GM21786 (cell line): ENCODE measurements around the gene SLC51A.
"Not testable (repeated sequence)": the region's sequence is repeated elsewhere in the genome, so short reads cannot be mapped to it uniquely, and the experiment has no call there.

Experiments
- ATAC-seq: cut with Tn5 transposase; IDR thresholded peaks from one replicate; pipeline ENCODE4 v1.9.1; 2021; ENCODE audit not compliant: unreplicated experiment

The SLC51A gene

GRCh38 chr3:196216089-196216564, at the start of gene SLC51A:
TSS of gene SLC51A (plus strand) at chr3:196216534. CDS start at chr3:196216713, 179 bp downstream.
- no peak for ATAC-seq

DNA sequence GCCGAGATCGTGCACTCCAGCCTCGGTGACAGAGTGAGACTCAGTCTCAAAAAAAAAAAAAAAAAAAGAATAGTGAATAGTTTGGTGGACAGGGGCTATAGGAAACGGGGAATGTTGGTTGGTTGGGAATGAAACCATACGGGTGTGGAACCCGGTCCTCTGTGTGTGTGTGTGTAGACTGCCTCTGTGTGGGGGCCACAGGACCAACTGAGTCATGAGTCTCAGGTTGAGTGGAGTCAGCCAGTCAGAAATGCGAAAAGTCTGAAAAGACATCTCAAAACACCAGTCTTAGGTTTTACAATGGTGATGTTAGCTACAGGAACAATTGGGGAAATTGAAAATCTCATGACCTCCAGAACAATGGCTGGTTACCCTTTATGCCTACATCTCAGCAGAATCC, 49.6 kb upstream of the SLC51A start:
- no peak for ATAC-seq

DNA sequence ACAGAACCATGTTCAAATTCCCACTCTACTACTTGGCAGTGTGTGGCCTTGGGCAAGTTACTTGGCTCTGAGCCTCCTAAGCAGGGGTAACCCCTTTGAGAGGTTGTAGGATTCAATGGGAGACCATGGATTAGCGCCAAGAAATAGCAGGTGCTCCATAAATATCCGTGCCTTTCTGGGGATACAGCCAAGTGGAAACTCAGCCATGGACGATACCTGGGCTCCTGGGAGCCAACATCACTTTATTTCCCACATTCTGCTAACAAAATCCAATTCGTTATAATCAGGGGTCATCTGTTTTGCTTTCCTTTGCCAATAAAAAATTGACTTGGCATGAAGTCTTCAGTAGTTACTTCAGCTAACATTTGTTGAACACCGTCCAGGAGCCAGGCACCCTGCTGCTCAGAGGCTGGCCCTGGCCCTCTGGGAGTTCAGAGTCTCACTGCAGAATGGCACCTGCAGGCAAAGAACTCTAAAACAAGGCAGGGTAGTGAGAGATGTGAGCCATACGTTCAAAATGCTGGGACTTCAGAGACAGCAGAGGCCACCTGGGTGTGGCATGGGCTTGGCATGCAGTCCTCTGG, 47.4 kb upstream of the SLC51A start:
- no peak for ATAC-seq

DNA sequence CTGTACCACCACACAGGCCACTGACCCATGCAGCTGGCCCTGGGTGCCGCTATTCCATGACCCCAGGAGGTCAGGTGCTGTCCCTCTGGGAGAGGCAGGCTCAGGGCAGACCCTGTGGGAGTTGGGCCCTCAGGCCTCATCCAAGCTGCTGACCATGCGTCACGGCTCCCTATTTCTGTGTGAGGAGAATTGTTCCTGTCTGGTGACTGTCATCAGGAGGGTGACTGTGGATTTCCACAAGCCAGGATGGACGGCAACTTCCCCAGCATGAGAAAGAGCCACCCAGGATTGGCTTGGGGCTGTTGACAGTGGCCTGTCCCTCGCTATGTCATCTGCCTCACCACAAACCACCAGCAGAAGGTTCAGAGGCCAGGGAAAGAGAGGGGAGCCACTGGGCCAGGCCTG, 46.5 kb upstream of the SLC51A start:
- ATAC-seq: no peak

- ATAC-seq: not testable (repeated sequence)
These were observed 46.0 kb upstream of the SLC51A start for GRCh38 chr3:196170296-196170695.

DNA sequence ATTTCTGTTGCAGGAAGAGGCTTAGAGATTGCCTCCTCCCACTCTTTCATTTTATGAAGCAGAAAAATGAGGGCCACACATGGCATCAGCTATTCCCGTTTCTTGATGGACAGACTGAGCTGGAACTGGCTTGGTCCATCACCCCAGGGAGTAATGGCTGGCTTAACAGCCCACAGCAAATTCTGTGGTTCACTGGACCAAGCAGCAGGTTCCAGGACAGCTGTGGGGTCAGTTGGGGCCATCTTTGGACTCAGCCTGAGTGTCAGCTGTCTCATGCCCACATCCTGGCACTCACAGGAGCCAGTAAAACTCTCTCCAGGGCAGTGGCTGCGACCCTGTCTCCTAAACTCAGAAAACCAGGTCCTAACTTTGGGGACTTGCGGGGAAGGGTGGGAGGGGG, 41.7 kb upstream of the SLC51A start:
- ATAC-seq: no peak

- ATAC-seq: no peak
These were observed 41.2 kb upstream of the SLC51A start for GRCh38 chr3:196175116-196175625.

- no peak for ATAC-seq
These were observed 40.6 kb upstream of the SLC51A start for GRCh38 chr3:196175722-196176121.

DNA sequence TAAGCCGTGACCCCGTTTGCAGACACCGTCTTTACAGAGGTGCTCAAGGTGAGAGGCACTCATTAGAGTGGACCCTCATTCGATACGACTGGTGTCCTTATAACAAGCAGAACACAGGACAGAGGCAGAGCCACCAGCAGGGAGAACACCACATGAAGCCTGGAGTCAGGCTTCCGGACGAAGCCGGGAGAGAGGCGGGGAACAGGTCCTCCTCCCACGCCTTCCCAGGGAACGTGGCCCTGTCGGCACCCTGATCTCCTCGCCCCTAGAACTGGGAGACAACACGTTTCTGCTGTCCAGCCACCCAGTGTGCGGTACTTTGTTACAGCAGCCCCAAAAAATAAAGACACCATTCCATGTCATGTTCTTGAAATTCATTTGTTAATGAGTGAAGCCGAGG, 38.8 kb upstream of the SLC51A start:
- no peak for ATAC-seq

DNA sequence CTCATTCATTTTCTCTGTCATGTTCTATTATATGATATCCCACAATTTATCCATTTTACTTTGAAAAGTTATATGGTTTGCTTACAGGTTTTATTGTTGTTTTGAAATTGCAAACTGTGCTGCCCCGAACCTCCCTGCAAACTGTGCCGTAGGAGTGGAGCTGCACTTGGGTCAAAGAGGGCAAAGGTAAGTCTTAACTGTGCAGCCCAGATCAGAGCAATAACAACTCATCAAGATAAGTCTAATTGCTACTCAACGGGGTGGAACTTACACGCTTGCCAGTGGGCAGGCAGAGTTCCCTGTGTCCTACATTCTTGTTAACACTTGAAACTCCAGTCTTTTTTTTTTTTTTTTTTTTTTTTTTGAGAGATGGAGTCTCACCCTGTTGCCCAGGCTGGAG, 38.4 kb upstream of the SLC51A start:
- no peak for ATAC-seq

GRCh38 chr3:196178993-196179379, 37.3 kb upstream of the SLC51A start:
- ATAC-seq: no peak

DNA sequence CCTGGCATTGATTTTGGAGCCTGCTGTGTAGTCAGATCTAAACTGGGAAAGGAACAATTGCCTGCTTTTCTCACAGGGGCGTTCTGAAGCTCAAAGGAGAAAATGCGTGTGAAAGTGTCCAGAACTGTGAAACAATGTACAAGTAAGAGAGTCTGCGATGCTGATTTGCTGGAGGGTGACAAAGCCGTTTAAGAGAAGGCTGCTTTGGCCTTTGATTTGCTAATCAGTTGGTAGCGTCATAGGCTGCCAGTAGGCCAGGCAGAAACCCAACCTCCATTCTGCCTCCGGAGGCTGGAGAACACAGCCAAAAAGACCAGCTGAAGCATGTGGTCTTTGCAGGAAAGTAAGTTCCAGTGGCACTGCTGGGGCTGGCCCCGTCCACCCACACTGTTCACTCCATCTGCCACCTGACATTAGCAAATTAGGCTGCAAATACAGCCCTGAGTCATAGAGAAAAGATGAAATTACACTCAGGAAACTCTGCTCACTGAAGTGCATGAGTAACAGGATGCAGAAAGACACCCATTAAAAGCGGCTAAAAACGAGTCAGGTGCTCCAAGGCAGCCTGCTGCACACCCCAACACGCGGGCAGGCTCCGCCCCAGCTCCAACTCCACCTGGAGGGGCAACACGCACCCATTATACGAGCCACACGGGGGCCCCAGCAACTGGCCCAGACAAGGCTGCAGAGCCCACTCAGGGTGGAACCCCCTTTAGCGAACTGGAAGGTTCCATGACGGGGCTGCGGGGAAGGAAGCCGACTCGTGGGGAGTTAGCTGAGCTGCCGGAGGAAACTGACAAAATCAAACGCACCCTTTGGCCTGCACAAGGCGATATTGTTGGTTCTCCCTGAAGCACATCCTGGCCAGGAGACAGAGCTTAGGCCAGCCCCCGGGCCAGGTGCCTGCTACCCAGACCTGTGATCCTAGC, 36.7 kb upstream of the SLC51A start:
- peak; percentile 60 for ATAC-seq

DNA sequence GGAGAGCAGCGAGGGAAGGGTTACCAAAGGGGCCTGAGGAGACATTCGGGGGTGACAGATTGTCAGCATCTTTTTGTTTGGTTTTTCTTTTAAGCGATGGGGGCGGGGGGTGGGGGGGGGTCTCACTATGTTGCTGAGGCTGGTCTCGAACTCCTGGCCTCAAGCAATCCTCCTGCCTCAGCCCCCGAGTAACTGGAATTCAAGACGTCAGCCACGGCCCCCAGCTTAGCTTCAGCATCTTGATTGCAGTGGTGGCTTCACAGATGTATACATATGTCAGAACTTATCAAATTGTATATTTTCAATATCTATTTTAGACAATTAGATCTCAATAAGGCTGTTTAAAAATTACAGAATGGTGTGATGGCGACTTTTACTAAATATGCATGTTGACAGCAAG, 36.0 kb upstream of the SLC51A start:
- ATAC-seq: no peak

GRCh38 chr3:196181127-196181546, 35.2 kb upstream of the SLC51A start:
- ATAC-seq: no peak

GRCh38 chr3:196184169-196184432, 32.2 kb upstream of the SLC51A start:
- not testable (repeated sequence) for ATAC-seq

DNA sequence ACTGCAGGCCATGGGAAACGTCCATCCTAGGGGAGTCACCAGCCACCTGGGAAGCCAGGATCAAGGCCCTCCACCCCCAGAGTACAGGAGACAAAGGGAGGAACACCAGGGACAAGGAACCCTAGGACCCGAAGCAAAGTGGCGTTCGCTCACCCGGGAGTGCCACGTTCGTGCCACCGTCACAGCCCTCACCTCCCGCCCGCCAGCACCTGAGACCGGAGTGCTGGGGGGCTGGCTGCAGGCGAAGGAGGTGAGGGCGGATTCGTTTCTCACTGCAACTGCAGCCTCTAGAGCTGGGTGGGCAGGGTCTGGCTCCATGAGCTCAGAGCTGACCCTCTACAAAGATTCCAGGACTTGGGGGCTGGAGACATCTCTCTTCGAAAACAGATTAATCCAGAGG, 31.5 kb upstream of the SLC51A start:
- ATAC-seq: no peak

- peak; percentile 51 for ATAC-seq
These were observed 29.4 kb upstream of the SLC51A start for GRCh38 chr3:196186651-196187573.

DNA sequence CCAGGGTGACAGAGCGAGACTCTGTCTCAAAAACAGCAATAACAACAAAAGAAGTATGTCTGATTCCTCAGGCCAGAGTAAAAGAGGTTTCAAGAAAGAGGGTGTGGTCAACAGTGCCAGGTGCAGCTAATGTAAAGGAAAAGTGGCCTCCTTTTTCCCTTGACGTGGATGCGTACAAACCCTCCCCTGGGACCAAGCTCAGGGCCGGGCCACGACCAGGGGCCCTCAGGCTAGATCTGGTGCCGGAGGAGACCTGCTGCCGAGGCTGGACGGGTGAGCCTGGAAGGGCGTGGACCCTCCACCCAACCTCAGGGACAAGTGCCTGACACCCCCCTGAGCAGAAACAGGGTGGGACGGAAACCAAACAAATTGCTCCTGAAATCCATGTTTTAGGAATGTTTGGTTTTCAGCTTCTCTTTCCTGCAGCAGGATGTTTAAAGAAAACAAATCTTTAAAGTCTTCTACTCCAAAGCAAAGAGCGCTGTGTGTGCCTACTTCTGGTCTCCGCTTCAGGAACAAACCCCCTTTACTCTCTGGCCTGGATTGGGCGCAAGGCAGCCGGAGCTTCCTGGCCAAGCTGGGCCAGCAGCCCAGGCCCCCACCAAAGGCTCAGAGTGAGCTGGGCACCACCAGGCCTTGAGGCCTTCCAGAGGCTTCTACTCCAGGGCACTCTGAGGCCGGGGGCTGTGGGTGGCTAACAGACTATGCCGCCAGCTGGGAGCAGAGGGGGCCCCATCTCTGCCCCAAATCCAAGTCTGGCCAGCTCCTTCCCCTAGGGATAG, 26.6 kb upstream of the SLC51A start:
- no peak for ATAC-seq

GRCh38 chr3:196192036-196192523, 24.3 kb upstream of the SLC51A start:
- peak; percentile 41 for ATAC-seq

- peak; percentile 13 for ATAC-seq
These were observed 23.7 kb upstream of the SLC51A start for GRCh38 chr3:196192524-196193051.
